GM12878 (cell line): Measurements from ENCODE around the gene PRKAB1. TPM values are rescaled to one million over a fixed set of nuclear protein-coding genes. Genes with fewer than 3 reads are reported as not detected.
"Not testable (repeated sequence)": the region's sequence is repeated elsewhere in the genome, so short reads cannot be mapped to it uniquely, and the experiment has no call there.

Experiments
- ATAC-seq: fragments of 200-7000 bp; cut with Tn5 transposase; 3 replicates; pipeline ENCODE4 v1.9.1; 2020; ENCODE audit warnings: mild to moderate bottlenecking, moderate library complexity
- BruUV-seq: library from RNA; stranded (reverse); fragments of 400-500 nt; replicated peaks from 2 replicates; lab custom pipeline; 2021; lab: Mats Ljungman, UMichigan
- CTCF ChIA-PET: fragments of 300-600 bp; sonication (Branson Sonifier 250); formaldehyde crosslinking; extraction: SDS; loops from one replicate; lab custom pipeline; 2021; ENCODE audit warnings: inconsistent platforms; lab: Yijun Ruan, JAX
- POLR2A ChIA-PET: fragments of 350-600 bp; formaldehyde crosslinking; extraction: SDS; loops from one replicate; lab custom pipeline; 2021; ENCODE audit warnings: inconsistent platforms; lab: Charles Lee
- RAD21 ChIA-PET: fragments of 300-600 bp; sonication (Branson Sonifier 250); formaldehyde crosslinking; loops from one replicate; lab custom pipeline; 2023; ENCODE audit warnings: antibody characterized with exemption; ENCODE audit not compliant: unreplicated experiment; lab: Charles Lee
- SMC1A ChIA-PET: fragments of 300-600 bp; sonication (Branson Sonifier 250); formaldehyde crosslinking; loops from one replicate; lab custom pipeline; 2023; ENCODE audit not compliant: unreplicated experiment, uncharacterized antibody; lab: Charles Lee
- DNase-seq: peaks from one replicate; pipeline ENCODE4 v3.0.0-alpha.2; 2011; ENCODE audit warnings: low read depth, low spot score
- FAIRE-seq: peaks from 3 replicates; lab custom pipeline; 2011; peaks lifted over from hg19 to GRCh38; lab: Jason Lieb, UNC
- H2AFZ ChIP-seq: 2 replicates; pipeline ENCODE4 v1.6.0; 2011; ENCODE audit warnings: low read depth, low read length, control low read depth; ENCODE audit not compliant: control insufficient read depth
- H3K27ac ChIP-seq: 2 replicates; pipeline ENCODE4 v1.5.1; 2011; ENCODE audit warnings: control low read depth; ENCODE audit not compliant: control insufficient read depth, insufficient read depth
- H3K27me3 ChIP-seq, 2 experiments: replicated peaks in 1 of 2; 2 replicates each; pipeline versions ENCODE4 v1.6.0 to v1.6.1; 2011; ENCODE audit warnings: low read length in 1 of 2; ENCODE audit not compliant: control insufficient read depth in 2 of 2, insufficient read depth in 2 of 2
- H3K36me3 ChIP-seq, 2 experiments: 2 replicates each; pipeline ENCODE4 v1.5.1; 2011; ENCODE audit warnings: low read length in 1 of 2; ENCODE audit not compliant: control insufficient read depth in 2 of 2, insufficient read depth in 2 of 2
- H3K4me1 ChIP-seq: 2 replicates; pipeline ENCODE4 v1.6.1; 2011; ENCODE audit warnings: mild to moderate bottlenecking, low read length, moderate library complexity, mixed read lengths; ENCODE audit not compliant: control insufficient read depth, insufficient read depth
- H3K4me2 ChIP-seq: 2 replicates; pipeline ENCODE4 v1.6.0; 2011; ENCODE audit warnings: control low read depth; ENCODE audit not compliant: control insufficient read depth, insufficient read depth
- H3K4me3 ChIP-seq: fragments of 200-600 bp; sonication (generic); 2 replicates; pipeline ENCODE4 v1.5.1; 2016
- H3K79me2 ChIP-seq: 2 replicates; pipeline ENCODE4 v1.6.0; 2011; ENCODE audit warnings: low read length; ENCODE audit not compliant: control insufficient read depth, insufficient read depth
- H3K9ac ChIP-seq: 2 replicates; pipeline ENCODE4 v1.8.0; 2011; ENCODE audit warnings: low read length, control low read depth, mixed read lengths; ENCODE audit not compliant: control insufficient read depth, insufficient read depth
- H3K9me3 ChIP-seq: replicated peaks from 3 replicates; pipeline ENCODE4 v1.5.1; 2011; ENCODE audit warnings: mild to moderate bottlenecking, low read length; ENCODE audit not compliant: control insufficient read depth, insufficient read depth
- H4K20me1 ChIP-seq: 2 replicates; pipeline ENCODE4 v1.6.0; 2011; ENCODE audit not compliant: control insufficient read depth, insufficient read depth
- TCF12 ChIP-seq: IDR thresholded peaks from 2 replicates; pipeline ENCODE4 v1.6.1; 2011; ENCODE audit warnings: low read depth, mild to moderate bottlenecking, low read length
- WGBS: methylation state at CpG from one replicate; pipeline ENCODE4 v1.1.6; 2016; ENCODE audit warnings: low lambda C conversion rate; ENCODE audit not compliant: insufficient replicate concordance, insufficient coverage; ENCODE audit errors: missing lambda C conversion rate; 5-methylcytosine and 5-hydroxymethylcytosine counted together
- in situ Hi-C: fragments of 300-500 bp; cut with MboI; formaldehyde crosslinking; loops from 9 replicates; pipeline ENCODE4 v1.14.3; 2018; ENCODE audit warnings: mixed read lengths
- intact Hi-C: fragments of 100-400 bp; cut with micrococcal nuclease; formaldehyde crosslinking; loops from one replicate; pipeline ENCODE4 v1.14.2; 2022; ENCODE audit not compliant: unreplicated experiment
- polyA plus RNA-seq, 11 experiments: library from polyadenylated mRNA; depleted of rRNA in 4 of 11; unstranded in 6 of 11; stranded (reverse) in 5 of 11; fragments of >200 nt; fragmentation: Nextera tagmentation in 4 of 11; fragmentation: Illumina TruSeq in 1 of 11; extraction: Ambion mirVana in 4 of 11; extraction: Trizol in 1 of 11; gene quantifications; 1 replicate in 1 of 11; 2 replicates in 10 of 11; pipeline versions ENCODE4 v1.2.1 to v1.2.3, GENCODE V29; 2011 to 2016; ENCODE audit warnings: inconsistent platforms in 2 of 11, missing spikeins in 2 of 11, low read depth in 1 of 11
- total RNA-seq, 4 experiments: library from RNA; depleted of rRNA in 3 of 4; stranded (reverse); fragments of >200 nt in 3 of 4; fragmentation: Illumina TruSeq in 1 of 4; extraction: Trizol in 1 of 4; gene quantifications; 2 replicates each; pipeline versions ENCODE4 v1.2.1 to v1.2.3, GENCODE V29; 2013 to 2021
- TF ChIP-seq, protein P1 (sequence below): IDR thresholded peaks from 2 replicates; pipeline ENCODE4 v1.6.1; 2012; ENCODE audit warnings: mild to moderate bottlenecking, low read depth, low read length

Gene PRKAB1
- total and polyA plus RNA-seq, 10 of the 15 experiments (the other 5 are each of a cell fraction or from before 2014, with no cell fraction given): 24.6 to 85.0 (median 50.6) TPM

DNA sequence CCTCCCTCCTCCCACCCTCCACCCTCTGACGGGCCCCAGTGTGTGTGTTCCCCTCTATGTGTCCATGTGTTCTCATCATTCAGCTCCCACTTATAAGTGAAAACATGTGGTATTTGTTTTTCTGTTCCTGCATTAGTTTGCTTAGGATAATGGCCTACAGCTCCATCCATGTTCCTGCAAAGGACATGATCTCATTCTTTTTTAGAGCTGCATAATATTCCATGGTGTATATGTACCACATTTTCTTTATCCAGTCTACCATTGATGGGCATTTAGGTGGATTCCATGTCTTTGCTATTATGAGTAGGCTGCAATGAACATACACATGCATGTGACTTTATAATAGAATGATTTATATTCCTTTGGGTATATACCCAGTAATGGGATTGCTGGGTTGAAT, 38.5 kb downstream of the PRKAB1 start:
- H3K27ac ChIP-seq, H3K36me3 ChIP-seq, SMC1A ChIA-PET, H3K27me3 ChIP-seq, H3K4me3 ChIP-seq, H3K9me3 ChIP-seq, BruUV-seq, POLR2A ChIA-PET, H4K20me1 ChIP-seq, CTCF ChIA-PET, H3K4me2 ChIP-seq, H3K9ac ChIP-seq, RAD21 ChIA-PET, H3K4me1 ChIP-seq, H3K79me2 ChIP-seq, ATAC-seq, FAIRE-seq, in situ Hi-C loops, H2AFZ ChIP-seq, intact Hi-C loops, DNase-seq: not testable (repeated sequence)
- WGBS: 100% methylated on average over 1 of the region's 1 CpG

DNA sequence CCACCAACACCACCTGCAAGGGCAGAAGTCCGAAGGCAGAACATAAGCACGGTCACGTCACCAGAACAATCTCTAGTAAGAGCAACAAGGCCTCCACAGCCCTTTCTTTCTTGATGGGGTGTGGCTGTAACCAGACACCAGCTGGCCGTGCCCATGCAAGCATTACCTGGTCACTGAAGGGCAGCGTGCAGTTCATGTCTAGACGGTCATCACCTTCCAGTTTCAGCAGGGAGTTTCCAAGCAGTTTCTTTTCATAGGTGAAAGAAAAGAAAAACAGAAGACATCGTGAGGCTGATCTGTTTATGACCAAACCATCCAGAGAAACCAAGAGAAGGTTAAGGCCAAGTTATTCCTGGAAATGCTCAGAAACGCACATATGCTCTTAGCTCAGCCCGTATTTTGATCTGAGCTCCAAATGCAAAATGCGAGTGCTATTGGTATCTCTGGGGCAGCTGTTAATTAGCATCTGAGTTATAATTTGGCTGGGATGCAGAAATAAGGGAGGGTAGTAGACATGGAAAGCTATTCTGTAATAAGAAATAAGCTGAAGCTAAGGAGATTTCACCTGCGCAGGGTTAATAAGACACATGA, 42.5 kb downstream of the PRKAB1 start:
- no TSS peak for BruUV-seq
- peaks cover 16 to 19% of the 10 kb centered on the region in 2 experiments for H3K36me3 ChIP-seq
- FAIRE-seq (no peak), DNase-seq (no peak), ATAC-seq (no peak)
- H3K9me3 ChIP-seq: no peaks in the 10 kb centered on the region
- SMC1A ChIA-PET: no interaction called here
- H3K27ac ChIP-seq: no peak overlapping the region
- WGBS: 89% methylated on average over 11 of the region's 11 CpGs
- no peaks in the 10 kb centered on the region for H4K20me1 ChIP-seq
- in situ Hi-C loops: no loop called here
- POLR2A ChIA-PET: no interaction called here
- no peaks in the 10 kb centered on the region for H3K79me2 ChIP-seq
- H3K9ac ChIP-seq: no peak overlapping the region
- no peak overlapping the region for H3K4me3 ChIP-seq
- no peak for TF ChIP-seq TCF12
- TF ChIP-seq, protein P1, sequence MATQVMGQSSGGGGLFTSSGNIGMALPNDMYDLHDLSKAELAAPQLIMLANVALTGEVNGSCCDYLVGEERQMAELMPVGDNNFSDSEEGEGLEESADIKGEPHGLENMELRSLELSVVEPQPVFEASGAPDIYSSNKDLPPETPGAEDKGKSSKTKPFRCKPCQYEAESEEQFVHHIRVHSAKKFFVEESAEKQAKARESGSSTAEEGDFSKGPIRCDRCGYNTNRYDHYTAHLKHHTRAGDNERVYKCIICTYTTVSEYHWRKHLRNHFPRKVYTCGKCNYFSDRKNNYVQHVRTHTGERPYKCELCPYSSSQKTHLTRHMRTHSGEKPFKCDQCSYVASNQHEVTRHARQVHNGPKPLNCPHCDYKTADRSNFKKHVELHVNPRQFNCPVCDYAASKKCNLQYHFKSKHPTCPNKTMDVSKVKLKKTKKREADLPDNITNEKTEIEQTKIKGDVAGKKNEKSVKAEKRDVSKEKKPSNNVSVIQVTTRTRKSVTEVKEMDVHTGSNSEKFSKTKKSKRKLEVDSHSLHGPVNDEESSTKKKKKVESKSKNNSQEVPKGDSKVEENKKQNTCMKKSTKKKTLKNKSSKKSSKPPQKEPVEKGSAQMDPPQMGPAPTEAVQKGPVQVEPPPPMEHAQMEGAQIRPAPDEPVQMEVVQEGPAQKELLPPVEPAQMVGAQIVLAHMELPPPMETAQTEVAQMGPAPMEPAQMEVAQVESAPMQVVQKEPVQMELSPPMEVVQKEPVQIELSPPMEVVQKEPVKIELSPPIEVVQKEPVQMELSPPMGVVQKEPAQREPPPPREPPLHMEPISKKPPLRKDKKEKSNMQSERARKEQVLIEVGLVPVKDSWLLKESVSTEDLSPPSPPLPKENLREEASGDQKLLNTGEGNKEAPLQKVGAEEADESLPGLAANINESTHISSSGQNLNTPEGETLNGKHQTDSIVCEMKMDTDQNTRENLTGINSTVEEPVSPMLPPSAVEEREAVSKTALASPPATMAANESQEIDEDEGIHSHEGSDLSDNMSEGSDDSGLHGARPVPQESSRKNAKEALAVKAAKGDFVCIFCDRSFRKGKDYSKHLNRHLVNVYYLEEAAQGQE: no peak
- no peak overlapping the region for H2AFZ ChIP-seq
- no peaks in the 10 kb centered on the region for H3K4me1 ChIP-seq
- no peaks in the 10 kb centered on the region for H3K27me3 ChIP-seq
- CTCF ChIA-PET: interaction anchor here (1.1 kb wide), 2 partner anchors 42 to 59 kb away, joined by 3 read pairs; partner anchors contain the start of gene PRKAB1
- no peak overlapping the region for H3K4me2 ChIP-seq
- RAD21 ChIA-PET: no interaction called here
- intact Hi-C loops: no loop called here
